SK-N-SH (cell line): ENCODE results near the gene CYP2A7. TPM values are rescaled to one million over a fixed set of nuclear protein-coding genes. Genes with fewer than 3 reads are reported as not detected.
"Not testable (repeated sequence)": the region's sequence is repeated elsewhere in the genome, so short reads cannot be mapped to it uniquely, and the experiment has no call there.

ENCODE experiments used
- CTCF ChIA-PET: fragments of 300-600, 350-600 bp; formaldehyde crosslinking; extraction: SDS; loops from one replicate; lab custom pipeline; 2021; lab: Yijun Ruan, JAX
- POLR2A ChIA-PET: fragments of 350-600 bp; sonication (Branson Sonifier 250); formaldehyde crosslinking; extraction: SDS; loops from one replicate; lab custom pipeline; 2020; ENCODE audit warnings: antibody characterized with exemption, inconsistent platforms; lab: Yijun Ruan, JAX
- DNase-seq: peaks from one replicate; pipeline ENCODE4 v3.0.0; 2012
- H2AFZ ChIP-seq: fragments of 200-600 bp; sonication (generic); 2 replicates; pipeline ENCODE4 v1.8.1; 2016; ENCODE audit warnings: antibody characterized with exemption, mild to moderate bottlenecking, low read depth
- H3F3A ChIP-seq: fragments of 200-600 bp; sonication (generic); replicated peaks from 2 replicates; pipeline ENCODE3; 2016; ENCODE audit warnings: antibody characterized with exemption, mild to moderate bottlenecking; ENCODE audit not compliant: insufficient read depth
- H3K27ac ChIP-seq, 2 experiments: fragments of 200-500 bp in 1 of 2; fragments of 200-600 bp in 1 of 2; sonication (Bioruptor generic) in 1 of 2; sonication (generic), shearing (Covaris generic) in 1 of 2; 2 replicates each; pipeline versions ENCODE4 v1.5.1 to v1.6.1; 2014 to 2016; ENCODE audit warnings: low read depth in 2 of 2, inconsistent platforms in 1 of 2, low read length in 1 of 2, mild to moderate bottlenecking in 1 of 2, mixed read lengths in 1 of 2
- H3K27me3 ChIP-seq: fragments of 200-600 bp; sonication (generic), shearing (Covaris generic); 2 replicates; pipeline ENCODE4 v1.6.1; 2016; ENCODE audit warnings: mixed run types; ENCODE audit not compliant: insufficient read depth
- H3K36me3 ChIP-seq, 2 experiments: fragments of 200-500 bp in 1 of 2; fragments of 200-600 bp in 1 of 2; sonication (Bioruptor generic) in 1 of 2; sonication (generic) in 1 of 2; replicated peaks in 1 of 2; 2 replicates each; pipeline versions ENCODE3 to v1.5.1; 2014 to 2016; ENCODE audit warnings: low read length in 1 of 2, mild to moderate bottlenecking in 1 of 2; ENCODE audit not compliant: insufficient read depth in 2 of 2, control insufficient read depth in 1 of 2
- H3K4me1 ChIP-seq, 2 experiments: fragments of 200-500 bp in 1 of 2; fragments of 200-600 bp in 1 of 2; sonication (Bioruptor generic) in 1 of 2; sonication (generic), shearing (Covaris generic) in 1 of 2; 2 replicates each; pipeline versions ENCODE4 v1.5.1 to v1.6.1; 2014 to 2016; ENCODE audit warnings: low read depth in 1 of 2, low read length in 1 of 2, mixed run types in 1 of 2; ENCODE audit not compliant: insufficient read depth in 2 of 2, control insufficient read depth in 1 of 2
- H3K4me2 ChIP-seq: fragments of 200-600 bp; sonication (generic), shearing (Covaris generic); 2 replicates; pipeline ENCODE4 v1.6.1; 2017; ENCODE audit warnings: mixed run types
- H3K4me3 ChIP-seq, 2 experiments: fragments of 200-500 bp in 1 of 2; fragments of 200-600 bp in 1 of 2; sonication (Bioruptor generic) in 1 of 2; sonication (generic), shearing (Covaris generic) in 1 of 2; 2 replicates each; pipeline versions ENCODE4 v1.5.1 to v1.8.1; 2014 to 2016; ENCODE audit warnings: low read depth in 2 of 2, inconsistent platforms in 1 of 2, low read length in 1 of 2, mild to moderate bottlenecking in 1 of 2, mixed read lengths in 1 of 2, moderate library complexity in 1 of 2
- H3K79me2 ChIP-seq: fragments of 200-600 bp; sonication (generic); 2 replicates; pipeline ENCODE4 v1.8.1; 2017; ENCODE audit warnings: mild to moderate bottlenecking; ENCODE audit not compliant: insufficient read depth
- H3K9ac ChIP-seq: fragments of 200-600 bp; sonication (generic); 2 replicates; pipeline ENCODE4 v1.6.1; 2017; ENCODE audit warnings: mixed run types
- H3K9me2 ChIP-seq: fragments of 200-600 bp; sonication (generic); 2 replicates; pipeline ENCODE4 v1.6.1; 2017; ENCODE audit warnings: mixed run types
- H3K9me3 ChIP-seq: fragments of 200-600 bp; sonication (generic); 2 replicates; pipeline ENCODE4 v1.6.1; 2017; ENCODE audit warnings: mixed run types, mild to moderate bottlenecking, moderate library complexity
- H4K20me1 ChIP-seq: fragments of 200-600 bp; sonication (generic); 2 replicates; pipeline ENCODE4 v1.6.1; 2017; ENCODE audit warnings: mild to moderate bottlenecking, mixed run types; ENCODE audit not compliant: insufficient read depth
- FOSL2 ChIP-seq: IDR thresholded peaks from 2 replicates; pipeline ENCODE4 v1.4.0; 2012; ENCODE audit warnings: low read depth, mild to moderate bottlenecking, moderate library complexity, borderline replicate concordance
- JUND ChIP-seq: IDR thresholded peaks from 2 replicates; pipeline ENCODE4 v1.4.0; 2012
- NRF1 ChIP-seq: IDR thresholded peaks from 2 replicates; pipeline ENCODE4 v1.6.1; 2012; ENCODE audit warnings: low read depth, mild to moderate bottlenecking, low read length
- WGBS: methylation state at CpG from one replicate; pipeline ENCODE4 v1.1.6; 2017; ENCODE audit warnings: low lambda C conversion rate; 5-methylcytosine and 5-hydroxymethylcytosine counted together
- polyA plus RNA-seq, 3 experiments: library from polyadenylated mRNA; depleted of rRNA; stranded (reverse); fragments of >200 nt; gene quantifications; 2 replicates each; pipeline ENCODE4 v1.2.3, GENCODE V29; 2012
- TF ChIP-seq, protein P1 (sequence below): IDR thresholded peaks from 2 replicates; pipeline ENCODE4 v1.4.0; 2012; ENCODE audit warnings: low read depth, borderline replicate concordance

Gene CYP2A7
- polyA plus RNA-seq, 1 of the 3 experiments (the other 2 are of a cell fraction): not detected

GRCh38 chr19:40920300-40921004 lies 38.4 kb upstream of the CYP2A7 start:
- Histone ChIP-seq H3K9me3 (no peaks in the 10 kb centered on the region), H3K27me3 (peaks cover 24% of the 10 kb centered on the region; the same call in 1 of the 2 replicates), H3K9me2 (no peaks in the 10 kb centered on the region), H3K36me3 (no peaks in the 10 kb centered on the region), H3K4me3 (no peak overlapping the region), H3K79me2 (no peaks in the 10 kb centered on the region), H2AFZ (no peak overlapping the region), H3K27ac (no peak overlapping the region), H3K9ac (no peak overlapping the region), H3K4me1 (no peaks in the 10 kb centered on the region), H3F3A (no peaks in the 10 kb centered on the region), H3K4me2 (no peak overlapping the region), H4K20me1 (no peaks in the 10 kb centered on the region)
- TF ChIP-seq, protein P1, sequence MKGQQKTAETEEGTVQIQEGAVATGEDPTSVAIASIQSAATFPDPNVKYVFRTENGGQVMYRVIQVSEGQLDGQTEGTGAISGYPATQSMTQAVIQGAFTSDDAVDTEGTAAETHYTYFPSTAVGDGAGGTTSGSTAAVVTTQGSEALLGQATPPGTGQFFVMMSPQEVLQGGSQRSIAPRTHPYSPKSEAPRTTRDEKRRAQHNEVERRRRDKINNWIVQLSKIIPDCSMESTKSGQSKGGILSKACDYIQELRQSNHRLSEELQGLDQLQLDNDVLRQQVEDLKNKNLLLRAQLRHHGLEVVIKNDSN: no peak
- TF ChIP-seq FOSL2 (no peak), JUND (no peak), NRF1 (no peak)
- DNase-seq: no peak
- POLR2A ChIA-PET: no interaction called here
- WGBS: 17% methylated on average over 4 of the region's 4 CpGs
- CTCF ChIA-PET: no interaction called here

DNA sequence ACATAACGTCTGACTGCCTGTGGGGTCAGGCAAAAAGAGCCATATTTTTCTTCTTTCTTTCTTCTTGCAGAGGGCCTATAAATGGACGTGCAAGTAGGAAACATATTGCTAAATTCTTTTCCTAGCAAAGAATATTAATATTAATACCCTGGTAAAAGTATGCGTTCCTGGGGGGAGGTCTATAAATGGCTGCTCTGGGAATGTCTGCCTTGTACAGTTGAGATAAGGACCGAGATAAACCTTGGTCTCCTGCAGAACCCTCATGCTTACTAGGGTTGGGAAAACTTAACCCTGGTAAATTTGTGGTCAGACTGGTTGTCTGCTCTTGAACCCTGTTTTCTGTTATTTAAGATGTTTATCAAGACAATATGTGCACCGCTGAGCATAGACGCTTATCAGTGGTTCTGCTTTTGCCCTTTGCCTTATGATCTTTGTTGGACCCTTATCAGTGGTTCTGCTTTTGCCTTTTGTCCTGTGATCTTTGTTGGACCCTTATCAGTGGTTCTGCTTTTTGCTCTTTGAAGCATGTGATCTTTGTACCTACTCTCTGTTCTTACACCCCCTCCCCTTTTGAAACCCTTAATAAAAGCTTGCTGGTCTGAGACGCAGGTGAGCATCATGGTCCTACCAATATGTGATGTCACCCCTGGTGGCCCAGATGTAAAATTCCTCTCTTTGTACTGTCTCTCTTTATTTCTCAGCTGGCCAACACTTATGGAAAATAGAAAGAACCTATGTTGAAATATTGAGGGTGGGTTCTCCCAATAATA lies 37.7 kb upstream of the CYP2A7 start:
- H3F3A ChIP-seq, H3K27ac ChIP-seq, H3K4me1 ChIP-seq, H3K4me2 ChIP-seq, H3K9ac ChIP-seq, H3K9me2 ChIP-seq, DNase-seq, H3K9me3 ChIP-seq, H4K20me1 ChIP-seq, H3K36me3 ChIP-seq, POLR2A ChIA-PET, CTCF ChIA-PET, H3K4me3 ChIP-seq, H3K79me2 ChIP-seq, H2AFZ ChIP-seq: not testable (repeated sequence)
- 20% methylated on average over 7 of the region's 7 CpGs for WGBS
- peaks cover 24% of the 10 kb centered on the region; the same call in 1 of the 2 replicates for H3K27me3 ChIP-seq

DNA sequence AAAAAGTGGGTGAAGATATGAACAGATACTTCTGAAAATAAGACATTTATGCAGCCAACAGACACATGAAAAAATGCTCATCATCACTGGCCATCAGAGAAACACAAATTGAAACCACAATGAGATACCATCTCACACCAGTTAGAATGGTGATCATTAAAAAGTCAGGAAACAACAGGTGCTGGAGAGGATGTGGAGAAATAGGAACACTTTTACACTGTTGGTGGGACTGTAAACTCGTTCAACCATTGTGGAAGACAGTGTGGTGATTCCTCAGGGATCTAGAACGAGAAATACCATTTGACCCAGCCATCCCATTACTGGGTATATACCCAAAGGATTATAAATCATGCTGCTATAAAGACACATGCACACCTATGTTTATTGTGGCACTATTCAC lies 36.3 kb upstream of the CYP2A7 start:
- POLR2A ChIA-PET, CTCF ChIA-PET: not testable (repeated sequence)
- 21% methylated on average over 2 of the region's 2 CpGs for WGBS

More for the DNA sequence above, 36.3 kb upstream of the CYP2A7 start:
- not testable (repeated sequence) for H3K4me2 ChIP-seq, H3K79me2 ChIP-seq, H3K27ac ChIP-seq, DNase-seq, H3K4me3 ChIP-seq, H3K9ac ChIP-seq, H3K4me1 ChIP-seq, H2AFZ ChIP-seq, H3F3A ChIP-seq, H3K9me3 ChIP-seq, H3K9me2 ChIP-seq, H4K20me1 ChIP-seq, H3K36me3 ChIP-seq
- H3K27me3 ChIP-seq: peaks cover 20% of the 10 kb centered on the region; the same call in 1 of the 2 replicates
